Activated CD8-positive, alpha-beta T cell treated with anti-CD3 and anti-CD28 coated beads for 36 hours (primary cell): ENCODE measurements around the gene PHC2. TPM values are rescaled to one million over a fixed set of nuclear protein-coding genes. Genes with fewer than 3 reads are reported as not detected.

Experiments
- ATAC-seq: fragments of 200-7000 bp; cut with Tn5 transposase; one replicate; pipeline ENCODE4 v1.10.0; 2021; ENCODE audit warnings: mild to moderate bottlenecking, moderate library complexity
- CTCF ChIA-PET: fragments of 350-600 bp; sonication (Branson Sonifier 250); formaldehyde crosslinking; loops from one replicate; lab custom pipeline; 2021; ENCODE audit warnings: antibody characterized with exemption; lab: Charles Lee
- POLR2A ChIA-PET: fragments of 350-600 bp; sonication (Branson Sonifier 250); formaldehyde crosslinking; loops from one replicate; lab custom pipeline; 2021; ENCODE audit warnings: antibody characterized with exemption; lab: Charles Lee
- DNase-seq: peaks from one replicate; pipeline ENCODE4 v3.0.0-alpha.2; 2020
- H3K27ac Mint-ChIP-seq: one replicate; pipeline ENCODE4 v1.8.0; 2021; ENCODE audit warnings: mild to moderate bottlenecking, mixed read lengths
- H3K27me3 Mint-ChIP-seq: one replicate; pipeline ENCODE4 v1.8.0; 2021; ENCODE audit warnings: mixed read lengths
- H3K36me3 Mint-ChIP-seq: one replicate; pipeline ENCODE4 v1.8.0; 2021; ENCODE audit warnings: low read depth, mixed read lengths
- H3K4me1 Mint-ChIP-seq: one replicate; pipeline ENCODE4 v1.8.0; 2021; ENCODE audit warnings: low read depth, mixed read lengths
- H3K4me3 Mint-ChIP-seq: one replicate; pipeline ENCODE4 v1.8.0; 2021; ENCODE audit warnings: mild to moderate bottlenecking, moderate library complexity, mixed read lengths
- H3K9me3 Mint-ChIP-seq: one replicate; pipeline ENCODE4 v1.8.0; 2021; ENCODE audit warnings: mixed read lengths
- CTCF ChIP-seq: fragments of 200-600 bp; IDR thresholded peaks from one replicate; pipeline ENCODE4 v1.8.0; 2022; ENCODE audit warnings: antibody characterized with exemption, mild to moderate bottlenecking
- intact Hi-C: fragments of 100-400 bp; cut with micrococcal nuclease; formaldehyde crosslinking; loops from one replicate; pipeline ENCODE4 v1.10.0; 2022
- total RNA-seq, 2 experiments: library from RNA; stranded (reverse); gene quantifications; one replicate each; pipeline ENCODE4 v1.2.3, GENCODE V29; 2021

PHC2 gene
- total RNA-seq, 2 experiments from 2014 or later = 26.0 to 28.0 TPM

GRCh38 chr1:33327587-33328325 is 103.1 kb downstream of the PHC2 start:
- intact Hi-C loops = no loop called here
- DNase-seq (no peak), ATAC-seq (no peak)
- no peak for TF ChIP-seq CTCF
- Mint-ChIP-seq H3K27me3 (no peaks in the 10 kb centered on the region), H3K4me3 (no peak overlapping the region), H3K36me3 (peaks cover 35% of the 10 kb centered on the region), H3K9me3 (no peaks in the 10 kb centered on the region), H3K4me1 (no peaks in the 10 kb centered on the region), H3K27ac (no peak overlapping the region)
- CTCF ChIA-PET = interaction anchor here (1.0 to 1.3 kb wide), 2 partner anchors 30 to 32 kb away, joined by 3 to 4 read pairs; no protein-coding TSS in a partner anchor
- POLR2A ChIA-PET = no interaction called here

GRCh38 chr1:33326785-33327184 is 104.1 kb downstream of the PHC2 start:
- DNase-seq (no peak), ATAC-seq (no peak)
- Mint-ChIP-seq H3K27ac (no peak overlapping the region), H3K36me3 (peaks cover 30% of the 10 kb centered on the region), H3K9me3 (no peaks in the 10 kb centered on the region), H3K4me3 (no peak overlapping the region), H3K27me3 (no peaks in the 10 kb centered on the region), H3K4me1 (no peaks in the 10 kb centered on the region)
- POLR2A ChIA-PET = no interaction called here
- TF ChIP-seq CTCF = no peak
- intact Hi-C loops = no loop called here
- CTCF ChIA-PET = no interaction called here

GRCh38 chr1:33324677-33325575 is 106.0 kb downstream of the PHC2 start:
- no peaks in the 10 kb centered on the region for H3K4me1 Mint-ChIP-seq
- no peak for ATAC-seq

GRCh38 chr1:33323663-33324477 is 107.0 kb downstream of the PHC2 start:
- Mint-ChIP-seq H3K4me3 (no peak overlapping the region), H3K27ac (no peak overlapping the region), H3K36me3 (peaks cover 22% of the 10 kb centered on the region), H3K4me1 (no peaks in the 10 kb centered on the region), H3K9me3 (no peaks in the 10 kb centered on the region), H3K27me3 (no peaks in the 10 kb centered on the region)
- ChIA-PET POLR2A (no interaction called here), CTCF (interaction anchor here (1.9 kb wide), 1 partner anchor 28 kb away, joined by 6 read pairs; no protein-coding TSS in a partner anchor)
- intact Hi-C loops = no loop called here
- no peak for DNase-seq
- no peak for TF ChIP-seq CTCF
- no peak for ATAC-seq

More at GRCh38 chr1:33324677-33325575, 106.0 kb downstream of the PHC2 start:
- H3K4me3 Mint-ChIP-seq = no peak overlapping the region
- H3K36me3 Mint-ChIP-seq = peaks cover 29% of the 10 kb centered on the region
- no peaks in the 10 kb centered on the region for H3K9me3 Mint-ChIP-seq
- no peak for DNase-seq
- no peak overlapping the region for H3K27ac Mint-ChIP-seq
- H3K27me3 Mint-ChIP-seq = no peaks in the 10 kb centered on the region
- POLR2A ChIA-PET = no interaction called here
- CTCF ChIA-PET = no interaction called here
- no peak for TF ChIP-seq CTCF
- intact Hi-C loops = no loop called here
